ENCODE data around the gene MORF4L1. TPM values are rescaled to one million over a fixed set of nuclear protein-coding genes. Genes with fewer than 3 reads are reported as not detected.

Gene MORF4L1
- total RNA-seq, 1 donor from 2014 or later: 930 TPM

GRCh38 chr15:78928616-78929093 lies 56.0 kb downstream of the MORF4L1 start:
- H3K9me3 Mint-ChIP-seq: no peaks in the 10 kb centered on the region

GRCh38 chr15:78929536-78930264 lies 57.0 kb downstream of the MORF4L1 start:
- Mint-ChIP-seq H3K36me3 (peaks cover 5% of the 10 kb centered on the region), H3K27me3 (ENCODE audit: insufficient read depth, low read depth) (peaks cover 11% of the 10 kb centered on the region), H3K27ac (peak overlapping the region; percentile 9), H3K9me3 (no peaks in the 10 kb centered on the region), H3K4me1 (peaks cover 7% of the 10 kb centered on the region), H3K4me3 (no peak overlapping the region)
- Histone ChIP-seq H3K4me2 (no peak overlapping the region), H4K20me1 (ENCODE audit: low read depth) (no peaks in the 10 kb centered on the region), H3K27me3 (no peaks in the 10 kb centered on the region), H3K4me1 (no peaks in the 10 kb centered on the region), H3K79me2 (ENCODE audit: low read depth) (no peaks in the 10 kb centered on the region), H3K4me3 (no peak overlapping the region), H3K36me3 (no peaks in the 10 kb centered on the region), H3F3A (ENCODE audit: low read depth) (no peaks in the 10 kb centered on the region), H3K9ac (no peak overlapping the region), H2AFZ (replicated peaks) (no peak overlapping the region), H3K27ac (no peak overlapping the region), H3K9me3 (ENCODE audit: low read depth) (no peaks in the 10 kb centered on the region)
- no peak for DNase-seq (ENCODE audit: low spot score)
- TF ChIP-seq CTCF (IDR thresholded peaks at IDR 0.05): no peak
- TF ChIP-seq EZH2 (IDR thresholded peaks at IDR 0.05): no peak
- TF ChIP-seq EZH2phosphoT487 (IDR thresholded peaks at IDR 0.05): no peak

More at GRCh38 chr15:78928616-78929093, 56.0 kb downstream of the MORF4L1 start:
- no peaks in the 10 kb centered on the region for H3F3A ChIP-seq (ENCODE audit: low read depth)
- no peak overlapping the region for H3K9ac ChIP-seq
- H4K20me1 ChIP-seq (ENCODE audit: low read depth): no peaks in the 10 kb centered on the region
- peaks cover 11% of the 10 kb centered on the region for H3K36me3 Mint-ChIP-seq
- no peak overlapping the region for H3K27ac ChIP-seq
- H2AFZ ChIP-seq (replicated peaks): no peak overlapping the region
- H3K4me2 ChIP-seq: no peak overlapping the region
- H3K9me3 ChIP-seq (ENCODE audit: low read depth): no peaks in the 10 kb centered on the region
- H3K27ac Mint-ChIP-seq: no peak overlapping the region
- no peaks in the 10 kb centered on the region for H3K4me1 ChIP-seq
- no peaks in the 10 kb centered on the region for H3K79me2 ChIP-seq (ENCODE audit: low read depth)
- H3K36me3 ChIP-seq: no peaks in the 10 kb centered on the region
- no peak for DNase-seq (ENCODE audit: low spot score)
- H3K4me1 Mint-ChIP-seq: no peaks in the 10 kb centered on the region
- TF ChIP-seq CTCF (IDR thresholded peaks at IDR 0.05): no peak
- TF ChIP-seq EZH2 (IDR thresholded peaks at IDR 0.05): no peak
- no peak for TF ChIP-seq EZH2phosphoT487 (IDR thresholded peaks at IDR 0.05)
- no peaks in the 10 kb centered on the region for H3K27me3 ChIP-seq
- H3K27me3 Mint-ChIP-seq (ENCODE audit: insufficient read depth, low read depth): peaks cover 11% of the 10 kb centered on the region
- H3K4me3 Mint-ChIP-seq: no peak overlapping the region
- no peak overlapping the region for H3K4me3 ChIP-seq

GRCh38 chr15:78930577-78931388 lies 58.1 kb downstream of the MORF4L1 start:
- no peaks in the 10 kb centered on the region for H3K9me3 Mint-ChIP-seq
- H3K27me3 Mint-ChIP-seq (ENCODE audit: insufficient read depth, low read depth): peaks cover 11% of the 10 kb centered on the region
- Histone ChIP-seq H3K36me3 (no peaks in the 10 kb centered on the region), H3K9ac (no peak overlapping the region), H3K4me2 (no peak overlapping the region), H3F3A (ENCODE audit: low read depth) (no peaks in the 10 kb centered on the region), H4K20me1 (ENCODE audit: low read depth) (no peaks in the 10 kb centered on the region), H3K4me1 (no peaks in the 10 kb centered on the region), H3K27ac (no peak overlapping the region), H3K79me2 (ENCODE audit: low read depth) (no peaks in the 10 kb centered on the region), H2AFZ (replicated peaks) (no peak overlapping the region), H3K9me3 (ENCODE audit: low read depth) (no peaks in the 10 kb centered on the region), H3K27me3 (no peaks in the 10 kb centered on the region), H3K4me3 (no peak overlapping the region)
- no peak for DNase-seq (ENCODE audit: low spot score)
- H3K4me3 Mint-ChIP-seq: no peak overlapping the region
- H3K27ac Mint-ChIP-seq: no peak overlapping the region
- peaks cover 8% of the 10 kb centered on the region for H3K4me1 Mint-ChIP-seq
- H3K36me3 Mint-ChIP-seq: peaks cover 5% of the 10 kb centered on the region
- TF ChIP-seq EZH2 (IDR thresholded peaks at IDR 0.05): no peak
- TF ChIP-seq CTCF (IDR thresholded peaks at IDR 0.05): no peak
- TF ChIP-seq EZH2phosphoT487 (IDR thresholded peaks at IDR 0.05): no peak
